HUES6 (cell line): Measurements from ENCODE around the gene ZNF236.

Source experiments
- H3K27ac ChIP-seq: 2 replicates; pipeline ENCODE4 v1.7.0; 2013; ENCODE audit warnings: low read depth, mild to moderate bottlenecking, low read length, inconsistent platforms
- H3K27me3 ChIP-seq: 2 replicates; pipeline ENCODE4 v1.6.1; 2013; ENCODE audit warnings: low read length; ENCODE audit not compliant: control insufficient read depth, insufficient read depth
- H3K36me3 ChIP-seq: 2 replicates; pipeline ENCODE4 v1.6.1; 2013; ENCODE audit warnings: low read length; ENCODE audit not compliant: control insufficient read depth, insufficient read depth
- H3K4me1 ChIP-seq: 2 replicates; pipeline ENCODE4 v1.6.1; 2013; ENCODE audit warnings: low read length; ENCODE audit not compliant: control insufficient read depth, insufficient read depth
- H3K4me3 ChIP-seq: 2 replicates; pipeline ENCODE4 v1.5.1; 2013; ENCODE audit warnings: low read depth, low read length
- H3K9ac ChIP-seq: one replicate; pipeline ENCODE4 v1.6.1; 2013; ENCODE audit warnings: mild to moderate bottlenecking, low read length
- H3K9me3 ChIP-seq: 2 replicates; pipeline ENCODE4 v1.6.1; 2013; ENCODE audit warnings: low read depth, low read length; ENCODE audit not compliant: control insufficient read depth, insufficient read depth

Gene ZNF236

DNA sequence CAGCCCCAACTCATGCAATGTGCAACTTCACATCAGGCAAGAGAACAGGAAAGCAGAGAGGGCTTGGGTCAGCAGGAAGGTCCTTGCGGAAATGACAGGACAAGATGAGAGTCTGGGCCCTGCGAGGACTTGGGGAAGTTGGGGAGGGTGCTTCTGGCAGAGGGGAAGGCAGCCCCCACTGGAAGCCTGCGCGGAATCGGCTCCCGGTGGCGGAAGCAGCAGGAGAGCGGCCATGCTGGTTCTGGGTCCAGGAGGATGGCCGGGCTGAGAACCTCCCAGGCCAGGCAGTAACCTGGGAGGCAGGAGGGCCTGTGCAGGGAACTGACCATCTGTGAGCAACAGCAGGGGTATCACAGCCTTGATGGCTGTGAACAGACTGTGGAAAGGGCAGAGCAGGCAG lies 197.3 kb downstream of the ZNF236 start:
- Histone ChIP-seq H3K27ac (no peak overlapping the region), H3K27me3 (no peaks in the 10 kb centered on the region), H3K36me3 (peaks cover 4% of the 10 kb centered on the region; the same call in 1 of the 2 replicates), H3K9ac (no peak overlapping the region), H3K9me3 (no peaks in the 10 kb centered on the region), H3K4me1 (no peaks in the 10 kb centered on the region), H3K4me3 (no peak overlapping the region)
